HUES48 (cell line): ENCODE results near the gene LLGL1.
A peak's percentile ranks its signal among the peaks of the same experiment; 100 is the strongest.

ENCODE experiments used
- H3K27ac ChIP-seq: one replicate; pipeline ENCODE4 v1.7.0; 2013; ENCODE audit warnings: low read depth, low read length, inconsistent platforms
- H3K27me3 ChIP-seq: 2 replicates; pipeline ENCODE4 v1.6.1; 2013; ENCODE audit warnings: mild to moderate bottlenecking, low read length; ENCODE audit not compliant: control insufficient read depth, insufficient read depth
- H3K36me3 ChIP-seq: 2 replicates; pipeline ENCODE4 v1.6.1; 2013; ENCODE audit warnings: low read length; ENCODE audit not compliant: control insufficient read depth, insufficient read depth
- H3K4me1 ChIP-seq: 2 replicates; pipeline ENCODE4 v1.6.1; 2013; ENCODE audit warnings: mild to moderate bottlenecking, low read length; ENCODE audit not compliant: control insufficient read depth, insufficient read depth
- H3K4me3 ChIP-seq: 2 replicates; pipeline ENCODE4 v1.5.1; 2013; ENCODE audit warnings: mild to moderate bottlenecking, low read depth, low read length
- H3K9ac ChIP-seq: 2 replicates; pipeline ENCODE4 v1.6.1; 2013; ENCODE audit warnings: mild to moderate bottlenecking, low read depth, low read length, moderate library complexity
- H3K9me3 ChIP-seq: 2 replicates; pipeline ENCODE4 v1.6.1; 2013; ENCODE audit warnings: low read length; ENCODE audit not compliant: control insufficient read depth, insufficient read depth

LLGL1 gene

DNA sequence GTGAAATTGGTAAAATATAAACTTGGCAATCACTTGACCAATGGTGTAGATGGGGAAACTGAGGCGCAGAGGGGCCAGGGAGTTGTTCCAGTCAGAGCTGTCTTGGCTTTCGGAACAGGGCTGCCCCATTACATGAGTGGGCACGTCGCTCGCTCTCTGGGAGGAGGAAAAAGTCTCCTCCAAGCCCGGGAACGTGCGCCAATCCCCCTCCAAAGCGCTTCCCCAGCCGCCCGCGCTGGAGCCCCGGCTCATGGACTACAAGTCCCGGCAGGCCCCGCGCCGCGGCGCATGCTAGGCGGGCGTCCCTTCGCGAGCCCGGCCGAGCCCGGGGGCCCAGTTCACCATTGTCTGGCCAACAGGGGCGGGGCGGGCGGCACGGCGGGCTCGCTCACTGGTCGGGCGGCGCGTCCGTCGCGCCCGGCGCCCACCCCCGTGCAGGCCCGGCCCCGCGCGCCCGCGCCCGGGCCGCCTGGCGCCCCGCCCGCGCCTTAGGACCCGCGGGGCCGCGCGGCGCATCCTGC lies at the start of gene LLGL1:
TSS of gene LLGL1 (plus strand) at position 515 of the 521 bp plus-strand sequence. CDS start 48 bp downstream, outside the sequence.
- Histone ChIP-seq H3K4me3 (peak within 1 kb of the TSS; percentile 95), H3K4me1 (peaks cover 15% of the 10 kb centered on the region), H3K27ac (peak within 1 kb of the TSS; percentile 99), H3K27me3 (no peaks in the 10 kb centered on the region), H3K9ac (peak within 1 kb of the TSS; percentile 95), H3K36me3 (0 out of 2 replicates have a peak, but pooled peaks cover under 1% of the 10 kb centered on the region), H3K9me3 (no peaks in the 10 kb centered on the region)

DNA sequence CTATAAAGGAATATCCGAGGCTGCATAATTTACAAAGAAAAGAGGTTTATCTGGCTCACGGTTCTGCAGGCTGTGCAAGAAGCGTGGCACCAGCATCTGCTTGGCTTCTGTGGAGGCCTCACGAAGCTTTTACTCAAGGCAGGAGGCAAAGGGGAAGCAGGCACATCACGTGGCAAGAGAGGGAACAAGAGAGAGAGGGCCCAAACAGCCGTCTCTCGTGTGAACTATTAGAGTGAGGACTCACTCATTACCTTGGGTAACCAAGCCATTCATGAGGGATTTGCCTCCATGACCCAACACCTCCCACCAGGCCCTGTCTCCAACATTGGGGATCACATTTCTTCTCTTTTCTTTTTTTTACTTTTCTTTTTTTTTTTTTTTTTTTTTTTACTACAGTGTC lies 49.3 kb upstream of the LLGL1 start:
- Histone ChIP-seq H3K27me3 (no peaks in the 10 kb centered on the region), H3K9me3 (no peaks in the 10 kb centered on the region), H3K4me1 (no peaks in the 10 kb centered on the region), H3K36me3 (no peaks in the 10 kb centered on the region), H3K4me3 (no peak overlapping the region), H3K9ac (no peak overlapping the region), H3K27ac (no peak overlapping the region)

DNA sequence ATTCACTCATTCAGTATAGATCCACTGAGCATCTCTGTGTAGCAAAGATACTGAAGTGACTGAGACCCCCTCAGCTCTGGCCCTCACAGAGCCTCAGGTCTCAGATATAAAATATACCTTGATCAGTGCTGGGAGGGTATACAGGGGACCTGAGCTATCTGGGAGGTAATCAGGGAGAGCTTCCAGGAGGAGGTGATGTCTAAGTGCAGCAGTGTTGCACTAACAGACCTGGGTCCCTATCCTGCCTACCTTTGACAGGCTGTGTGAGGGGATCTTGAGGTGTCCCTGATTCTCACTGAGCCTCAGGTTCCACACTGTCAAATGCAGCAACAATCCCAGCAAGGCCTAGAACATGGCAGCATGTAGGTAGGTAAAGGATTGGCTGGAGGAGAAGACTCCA lies 48.3 kb upstream of the LLGL1 start:
- Histone ChIP-seq H3K27me3 (no peaks in the 10 kb centered on the region), H3K4me3 (no peak overlapping the region), H3K9me3 (no peaks in the 10 kb centered on the region), H3K27ac (no peak overlapping the region), H3K4me1 (no peaks in the 10 kb centered on the region), H3K36me3 (no peaks in the 10 kb centered on the region), H3K9ac (no peak overlapping the region)

DNA sequence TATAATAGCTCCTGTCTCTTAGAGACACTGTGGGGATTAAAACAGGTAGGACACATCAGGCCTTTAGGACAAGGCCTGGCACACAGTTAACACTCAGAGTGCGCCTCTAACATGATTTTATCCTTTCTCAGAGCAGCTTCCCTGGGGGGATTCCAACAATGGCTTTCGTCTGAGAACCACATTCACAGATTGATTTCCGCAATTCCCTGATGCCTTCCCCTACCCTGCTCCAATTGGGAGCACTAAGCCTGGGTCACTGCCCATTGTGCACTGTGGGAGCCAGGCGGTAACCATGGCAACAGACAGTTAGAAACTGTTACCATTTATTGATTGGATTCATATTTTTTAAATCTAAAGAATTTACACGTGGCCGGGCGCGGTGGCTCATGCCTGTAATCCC lies 47.7 kb upstream of the LLGL1 start:
- no peak overlapping the region for H3K9ac ChIP-seq
- H3K27me3 ChIP-seq, result no peaks in the 10 kb centered on the region
- no peak overlapping the region for H3K4me3 ChIP-seq
- no peaks in the 10 kb centered on the region for H3K4me1 ChIP-seq
- H3K9me3 ChIP-seq, result no peaks in the 10 kb centered on the region
- H3K36me3 ChIP-seq, result no peaks in the 10 kb centered on the region
- H3K27ac ChIP-seq, result no peak overlapping the region

DNA sequence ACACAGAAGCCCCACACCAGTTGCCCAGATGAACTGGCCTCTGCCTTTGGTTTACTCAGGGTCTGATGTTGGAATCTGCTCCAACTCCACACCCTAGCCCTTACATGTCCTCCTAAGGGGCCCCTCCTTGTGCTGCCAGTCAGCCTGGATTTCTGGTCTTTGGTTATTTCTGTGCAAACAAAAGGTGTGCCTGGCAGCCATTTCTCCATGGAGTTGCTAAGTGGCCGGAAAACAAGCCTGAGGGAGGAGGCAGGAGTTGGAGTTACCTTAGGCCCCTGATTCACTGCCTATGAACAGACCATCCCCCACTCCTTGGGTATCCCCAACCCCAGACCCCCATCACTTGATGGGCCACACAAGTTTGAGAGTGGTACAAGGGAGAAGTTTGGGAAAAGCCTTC lies 46.2 kb upstream of the LLGL1 start:
- Histone ChIP-seq H3K4me1 (no peaks in the 10 kb centered on the region), H3K36me3 (no peaks in the 10 kb centered on the region), H3K4me3 (no peak overlapping the region), H3K27ac (no peak overlapping the region), H3K27me3 (no peaks in the 10 kb centered on the region), H3K9ac (no peak overlapping the region), H3K9me3 (no peaks in the 10 kb centered on the region)

DNA sequence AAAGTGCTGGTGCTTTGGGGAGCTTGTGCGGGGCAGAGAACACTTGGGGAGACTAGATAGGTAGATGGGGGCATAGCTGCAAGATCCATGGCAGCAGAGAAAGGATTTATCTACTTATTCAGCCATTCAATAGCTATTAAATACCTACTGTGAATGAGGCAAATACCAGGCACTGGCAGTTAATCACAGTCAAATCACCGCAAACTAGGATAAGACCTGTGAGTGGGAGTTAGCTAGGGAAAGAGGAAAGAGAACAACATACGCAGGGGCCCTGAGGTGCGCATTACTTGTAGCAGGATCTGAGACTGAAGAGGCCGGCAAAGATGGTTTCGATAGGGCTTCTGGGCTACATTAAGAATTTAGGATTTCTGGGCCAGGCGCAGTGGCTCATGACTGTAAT lies 45.6 kb upstream of the LLGL1 start:
- Histone ChIP-seq H3K27ac (no peak overlapping the region), H3K9ac (no peak overlapping the region), H3K27me3 (no peaks in the 10 kb centered on the region), H3K9me3 (no peaks in the 10 kb centered on the region), H3K4me3 (no peak overlapping the region), H3K36me3 (no peaks in the 10 kb centered on the region), H3K4me1 (no peaks in the 10 kb centered on the region; the same call in 1 of the 2 replicates)

DNA sequence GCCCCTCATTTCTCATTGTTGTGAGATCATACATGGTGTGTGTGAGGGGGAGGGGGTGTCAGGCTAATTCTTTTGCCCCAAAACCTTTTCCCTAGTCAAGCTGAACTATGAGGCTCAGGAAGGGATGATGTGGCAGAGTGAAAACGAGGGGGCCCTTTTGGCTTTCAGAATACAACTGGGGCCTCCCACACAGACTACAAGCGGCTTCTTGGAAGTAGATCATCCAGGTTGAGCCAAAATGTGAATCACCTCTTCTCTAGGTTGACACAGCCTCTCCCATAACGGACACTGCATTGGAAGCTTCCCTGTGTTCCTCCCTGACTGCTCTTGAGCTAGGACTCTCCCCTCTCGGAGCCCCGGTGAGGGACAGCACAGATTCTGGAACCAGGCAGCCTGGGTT lies 44.1 kb upstream of the LLGL1 start:
- Histone ChIP-seq H3K4me1 (peaks cover 14% of the 10 kb centered on the region), H3K27me3 (no peaks in the 10 kb centered on the region), H3K9ac (no peak overlapping the region), H3K36me3 (peaks cover 6% of the 10 kb centered on the region; the same call in 1 of the 2 replicates), H3K4me3 (no peak overlapping the region), H3K9me3 (no peaks in the 10 kb centered on the region), H3K27ac (no peak overlapping the region)

DNA sequence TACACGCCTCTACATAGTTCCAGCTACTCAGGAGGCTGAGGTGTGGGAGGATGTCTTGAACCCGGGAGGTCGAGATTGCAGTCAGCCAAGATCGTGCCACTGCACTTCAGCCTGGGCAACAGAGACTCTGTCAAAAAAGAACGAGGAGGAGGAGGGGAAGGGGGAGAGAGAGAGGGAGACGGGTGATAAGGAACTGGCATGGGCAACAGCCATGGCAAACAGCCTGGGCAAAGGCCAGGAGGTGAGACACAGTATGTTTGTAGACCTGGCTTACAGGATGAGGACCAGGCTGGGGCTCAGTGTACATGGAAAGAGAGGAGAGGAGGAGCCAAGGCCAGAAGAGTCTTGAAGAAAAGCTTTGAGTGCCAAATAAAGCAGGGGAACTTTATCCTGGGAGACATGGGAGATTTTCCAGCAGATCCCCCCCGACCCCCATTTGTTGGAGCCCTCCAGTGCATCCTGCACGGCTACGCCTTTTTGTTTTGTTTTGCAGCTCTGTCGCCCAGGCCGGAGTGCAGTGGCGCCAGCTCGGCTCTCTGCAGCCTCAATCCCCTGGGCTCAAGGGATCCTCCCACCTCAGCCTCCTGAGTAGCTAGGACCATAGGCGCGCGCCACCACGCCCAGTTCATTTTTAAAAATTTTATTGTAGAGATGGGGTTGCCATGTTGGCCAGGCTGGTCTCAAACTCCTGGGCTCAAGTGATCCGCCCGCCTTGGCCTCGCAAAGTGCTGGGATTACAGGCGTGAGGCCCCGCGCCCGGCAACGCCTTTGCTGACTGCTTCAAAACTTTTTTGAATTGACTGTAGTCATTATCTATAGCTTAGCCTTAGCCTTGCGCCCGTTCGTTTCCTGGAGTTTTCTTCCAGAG lies 43.1 kb upstream of the LLGL1 start:
- no peaks in the 10 kb centered on the region for H3K9me3 ChIP-seq
- peak overlapping the region; percentile 100 for H3K27ac ChIP-seq
- peaks cover 16% of the 10 kb centered on the region; the same call in 1 of the 2 replicates for H3K36me3 ChIP-seq
- peak overlapping the region; percentile 91 for H3K9ac ChIP-seq
- H3K4me1 ChIP-seq, result peaks cover 22% of the 10 kb centered on the region
- peak overlapping the region; percentile 71 for H3K4me3 ChIP-seq
- no peaks in the 10 kb centered on the region for H3K27me3 ChIP-seq

DNA sequence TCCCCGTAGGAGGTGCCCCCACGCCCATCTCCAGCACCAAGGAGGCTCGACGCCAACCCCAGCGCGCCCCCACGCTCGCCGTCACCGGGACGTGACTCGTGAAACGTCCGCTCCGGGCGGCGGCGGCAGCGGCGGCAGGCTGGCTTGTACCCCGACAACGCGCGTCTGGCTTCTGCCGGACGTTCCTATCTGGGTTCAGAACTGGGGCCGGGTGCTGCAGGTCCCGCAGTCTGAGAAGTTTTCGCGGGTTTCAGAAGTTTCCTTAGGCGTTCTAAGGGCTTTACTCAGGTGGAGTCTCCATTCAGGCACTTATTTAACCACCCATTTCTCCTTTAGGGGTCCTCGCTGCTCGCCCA lies 42.5 kb upstream of the LLGL1 start:
- Histone ChIP-seq H3K27me3 (no peaks in the 10 kb centered on the region), H3K4me3 (peak overlapping the region; percentile 71), H3K27ac (peak overlapping the region; percentile 100), H3K9ac (peak overlapping the region; percentile 91), H3K36me3 (peaks cover 22% of the 10 kb centered on the region), H3K9me3 (no peaks in the 10 kb centered on the region), H3K4me1 (peaks cover 25% of the 10 kb centered on the region)

DNA sequence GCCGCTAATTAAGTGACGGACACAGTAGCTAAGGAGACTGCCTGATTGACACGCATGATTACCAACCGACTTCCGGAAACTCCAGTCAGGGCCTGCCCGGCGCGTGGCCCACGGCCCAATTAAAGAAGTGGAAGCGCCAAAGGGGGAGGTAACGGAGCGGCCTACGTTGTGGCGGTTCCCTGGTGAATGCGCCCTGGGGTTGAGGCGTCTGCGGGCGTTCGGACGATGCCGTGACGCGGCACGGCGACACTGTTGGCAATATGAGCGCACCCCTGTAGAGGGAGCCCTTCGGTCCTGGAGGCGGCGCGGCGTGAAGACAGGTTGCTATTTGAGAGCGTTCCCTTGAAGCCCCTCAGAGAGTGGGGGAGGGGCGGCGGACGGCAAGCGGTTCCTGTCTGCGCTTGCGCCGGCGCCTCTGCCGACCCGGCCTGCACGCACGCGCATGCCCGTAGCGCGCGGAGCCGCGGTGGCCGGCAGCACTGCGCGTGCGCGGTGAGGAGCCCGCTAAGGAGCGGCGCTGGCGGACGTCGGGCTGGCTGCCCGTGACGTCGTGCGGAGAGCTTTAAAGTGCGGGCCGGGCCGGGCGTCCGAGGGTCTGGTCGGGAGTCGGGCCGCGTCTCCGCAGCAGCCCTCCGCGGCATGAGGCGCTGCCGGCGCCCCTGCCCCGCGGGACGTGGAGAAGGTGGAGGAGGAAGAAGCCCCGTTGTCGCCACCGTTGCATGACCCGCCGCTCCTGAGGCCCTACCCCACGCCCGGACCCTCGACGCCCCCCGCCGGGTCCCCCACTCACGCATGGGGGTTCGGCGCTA lies 41.9 kb upstream of the LLGL1 start, which contains the start of gene ALKBH5:
TSS of gene ALKBH5 (plus strand) at position 495 of the 809 bp plus-strand sequence. CDS start 416 bp downstream, outside the sequence.
- H3K4me1 ChIP-seq, result peaks cover 25% of the 10 kb centered on the region

More for the DNA sequence above, 41.9 kb upstream of the LLGL1 start, which contains the start of gene ALKBH5:
- H3K36me3 ChIP-seq, result peaks cover 28% of the 10 kb centered on the region
- no peaks in the 10 kb centered on the region for H3K27me3 ChIP-seq
- peak within 1 kb of the TSS; percentile 71 for H3K4me3 ChIP-seq
- no peaks in the 10 kb centered on the region for H3K9me3 ChIP-seq
- peak within 1 kb of the TSS; percentile 100 for H3K27ac ChIP-seq
- H3K9ac ChIP-seq, result peak within 1 kb of the TSS; percentile 91
